ENCODE data around the gene CYGB. TPM values are rescaled to one million over a fixed set of nuclear protein-coding genes. Genes with fewer than 3 reads are reported as not detected.

Gene CYGB
- total and polyA plus RNA-seq, 2 of the 13 experiments (the other 11 are each of a cell fraction or from before 2014, with no cell fraction given): 18.9 to 27.1 TPM

GRCh38 chr17:76560036-76560876 is 22.7 kb upstream of the CYGB start (continued):
- TF ChIP-seq HIC2 (CRISPR knock-in tag; IDR thresholded peaks at IDR 0.05; ENCODE audit: low read depth): no peak
- TF ChIP-seq TEAD3 (CRISPR knock-in tag; optimal IDR thresholded peaks at IDR 0.05; ENCODE audit: borderline replicate concordance): peak; percentile 20
- peak; percentile 70 for TF ChIP-seq ZNF652 (CRISPR knock-in tag; IDR thresholded peaks at IDR 0.05; ENCODE audit: borderline replicate concordance, low read depth)
- peak; percentile 56 for TF ChIP-seq RBM22 (optimal IDR thresholded peaks at IDR 0.05; ENCODE audit: low read length)
- no peak for TF ChIP-seq MTA1 (CRISPR knock-in tag; IDR thresholded peaks at IDR 0.05; ENCODE audit: borderline replicate concordance)
- TF ChIP-seq ZNF331 (CRISPR knock-in tag; IDR thresholded peaks at IDR 0.05): no peak
- 0 out of 2 replicates have a peak, but pooled peaks have one; percentile 27 for TF ChIP-seq ZNF670 (CRISPR knock-in tag; IDR thresholded peaks at IDR 0.05; ENCODE audit: borderline replicate concordance)
- peak; percentile 26; the same call in 1 of the 2 replicates for TF ChIP-seq ZMYM2 (CRISPR knock-in tag; IDR thresholded peaks at IDR 0.05)
- peak; percentile 30 for TF ChIP-seq JARID2 (CRISPR knock-in tag; IDR thresholded peaks at IDR 0.05; ENCODE audit: insufficient replicate concordance)
- TF ChIP-seq, protein P1, sequence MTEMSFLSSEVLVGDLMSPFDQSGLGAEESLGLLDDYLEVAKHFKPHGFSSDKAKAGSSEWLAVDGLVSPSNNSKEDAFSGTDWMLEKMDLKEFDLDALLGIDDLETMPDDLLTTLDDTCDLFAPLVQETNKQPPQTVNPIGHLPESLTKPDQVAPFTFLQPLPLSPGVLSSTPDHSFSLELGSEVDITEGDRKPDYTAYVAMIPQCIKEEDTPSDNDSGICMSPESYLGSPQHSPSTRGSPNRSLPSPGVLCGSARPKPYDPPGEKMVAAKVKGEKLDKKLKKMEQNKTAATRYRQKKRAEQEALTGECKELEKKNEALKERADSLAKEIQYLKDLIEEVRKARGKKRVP (CRISPR knock-in tag; IDR thresholded peaks at IDR 0.05): 0 out of 4 replicates have a peak, but pooled peaks of 1 of the 2 experiments have one; percentile 37
- TF ChIP-seq ZXDC (CRISPR knock-in tag; IDR thresholded peaks at IDR 0.05): no peak
- TF ChIP-seq ZC3H4 (CRISPR knock-in tag; IDR thresholded peaks at IDR 0.05; ENCODE audit: borderline replicate concordance): 0 out of 2 replicates have a peak, but pooled peaks have one; percentile 64
- TF ChIP-seq ZNF430 (CRISPR knock-in tag; IDR thresholded peaks at IDR 0.05): 0 out of 2 replicates have a peak, but pooled peaks have one; percentile 24
